Testis (tissue), 2 donors: ENCODE results near the gene FGF12.

Experiments used
- POLR2A ChIP-seq: fragments of 450-650 bp; IDR thresholded peaks from one replicate; pipeline ENCODE4 v1.6.1; 2017; ENCODE audit warnings: antibody characterized with exemption, mild to moderate bottlenecking, moderate library complexity
- TF ChIP-seq, protein P1 (sequence below), 3 experiments: fragments of 450-650 bp in 2 of 3; fragments of 200-600 bp in 1 of 3; sonication (generic) in 1 of 3; IDR thresholded peaks; one replicate each; pipeline ENCODE4 v1.5.1; 2016 to 2019; ENCODE audit warnings: antibody characterized with exemption in 3 of 3, mild to moderate bottlenecking in 2 of 3, moderate library complexity in 1 of 3

DNA sequence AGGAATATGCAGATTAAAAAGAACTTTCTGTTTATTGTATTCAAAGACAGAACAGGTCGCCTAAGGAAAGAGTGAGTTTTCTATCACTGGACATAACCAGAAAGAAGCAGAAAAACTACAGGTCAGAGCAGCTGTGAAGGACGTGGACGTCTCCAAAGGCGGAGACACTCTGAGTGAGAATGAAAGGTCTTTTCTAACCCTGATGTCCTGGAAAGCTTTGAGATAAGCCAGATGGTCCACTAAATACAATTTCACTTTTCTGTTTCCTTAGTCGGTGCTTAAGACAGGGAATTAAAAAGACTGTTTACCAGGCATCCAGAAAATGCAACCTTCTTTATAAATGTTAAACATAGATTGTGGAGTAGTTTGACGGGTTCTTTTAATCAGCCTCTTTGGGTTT lies 360.4 kb downstream of the FGF12 start:
- no peak for TF ChIP-seq POLR2A
- TF ChIP-seq, protein P1, sequence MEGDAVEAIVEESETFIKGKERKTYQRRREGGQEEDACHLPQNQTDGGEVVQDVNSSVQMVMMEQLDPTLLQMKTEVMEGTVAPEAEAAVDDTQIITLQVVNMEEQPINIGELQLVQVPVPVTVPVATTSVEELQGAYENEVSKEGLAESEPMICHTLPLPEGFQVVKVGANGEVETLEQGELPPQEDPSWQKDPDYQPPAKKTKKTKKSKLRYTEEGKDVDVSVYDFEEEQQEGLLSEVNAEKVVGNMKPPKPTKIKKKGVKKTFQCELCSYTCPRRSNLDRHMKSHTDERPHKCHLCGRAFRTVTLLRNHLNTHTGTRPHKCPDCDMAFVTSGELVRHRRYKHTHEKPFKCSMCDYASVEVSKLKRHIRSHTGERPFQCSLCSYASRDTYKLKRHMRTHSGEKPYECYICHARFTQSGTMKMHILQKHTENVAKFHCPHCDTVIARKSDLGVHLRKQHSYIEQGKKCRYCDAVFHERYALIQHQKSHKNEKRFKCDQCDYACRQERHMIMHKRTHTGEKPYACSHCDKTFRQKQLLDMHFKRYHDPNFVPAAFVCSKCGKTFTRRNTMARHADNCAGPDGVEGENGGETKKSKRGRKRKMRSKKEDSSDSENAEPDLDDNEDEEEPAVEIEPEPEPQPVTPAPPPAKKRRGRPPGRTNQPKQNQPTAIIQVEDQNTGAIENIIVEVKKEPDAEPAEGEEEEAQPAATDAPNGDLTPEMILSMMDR (IDR thresholded peaks at IDR 0.05): no peak
